Tibial nerve (tissue), 4 donors: ENCODE data around the gene MGST2. TPM values are rescaled to one million over a fixed set of nuclear protein-coding genes. Genes with fewer than 3 reads are reported as not detected.

Experiments
- DNase-seq, 2 donors: peaks; one replicate each; pipeline ENCODE4 v3.0.0-alpha.2; 2019; ENCODE audit warnings: low spot score in 2 of 2
- H3K27ac ChIP-seq, 4 donors: fragments of 200-600 bp; sonication (generic) in 3 of 4; one replicate each; pipeline ENCODE4 v1.5.1; 2017 to 2019; ENCODE audit warnings: mild to moderate bottlenecking in 1 of 4
- H3K27me3 ChIP-seq, 2 donors: fragments of 200-600 bp; sonication (generic) in 1 of 2; one replicate each; pipeline versions ENCODE4 v1.5.1 to v1.6.0; 2017 to 2019
- H3K36me3 ChIP-seq, 3 donors: fragments of 200-600 bp; sonication (generic); one replicate each; pipeline ENCODE4 v1.5.1; 2018 to 2019
- H3K4me1 ChIP-seq, 4 donors: fragments of 200-600 bp; sonication (generic) in 3 of 4; one replicate each; pipeline ENCODE4 v1.5.1; 2017 to 2019
- H3K4me3 ChIP-seq, 4 donors: fragments of 200-600 bp; sonication (generic) in 3 of 4; one replicate each; pipeline ENCODE4 v1.5.1; 2017 to 2019; ENCODE audit warnings: mild to moderate bottlenecking in 1 of 4, moderate library complexity in 1 of 4
- H3K9me3 ChIP-seq, 4 donors: fragments of 200-600 bp; sonication (generic) in 3 of 4; one replicate each; pipeline ENCODE4 v1.5.1; 2017 to 2019
- EP300 ChIP-seq, 2 donors: sonication (generic); formaldehyde crosslinking; IDR thresholded peaks; one replicate each; pipeline ENCODE4 v1.6.1; 2017; ENCODE audit warnings: antibody characterized with exemption in 2 of 2, mild to moderate bottlenecking in 1 of 2
- POLR2A ChIP-seq, 2 donors: fragments of 450-650 bp; IDR thresholded peaks; one replicate each; pipeline ENCODE4 v1.6.1; 2017; ENCODE audit warnings: antibody characterized with exemption in 2 of 2, mild to moderate bottlenecking in 2 of 2, moderate library complexity in 2 of 2
- WGBS, 2 donors: methylation state at CpG; one replicate each; pipeline ENCODE4 v1.1.5; 2018; 5-methylcytosine and 5-hydroxymethylcytosine counted together
- total RNA-seq, 4 donors: library from RNA; depleted of rRNA; stranded (reverse); fragments of >200 nt; gene quantifications; one replicate each; pipeline ENCODE4 v1.1.0, GENCODE V29; 2016
- TF ChIP-seq, protein P1 (sequence below), 5 experiments: fragments of 200-600 bp in 3 of 5; fragments of 450-650 bp in 2 of 5; sonication (generic) in 3 of 5; IDR thresholded peaks; one replicate each; pipeline ENCODE4 v1.5.1; 2016 to 2019; ENCODE audit warnings: antibody characterized with exemption in 5 of 5, mild to moderate bottlenecking in 3 of 5, moderate library complexity in 2 of 5

The MGST2 gene
- total RNA-seq, 4 donors from 2014 or later = 12.2 to 27.3 (median 26.8) TPM

- no peaks in the 10 kb centered on the region for H3K36me3 ChIP-seq
- H3K4me3 ChIP-seq = no peak overlapping the region
- 78 to 83% methylated on average over 12 of the region's 12 CpGs for WGBS, 2 donors
- no peak for TF ChIP-seq EP300 (IDR thresholded peaks at IDR 0.05)
- TF ChIP-seq, protein P1, sequence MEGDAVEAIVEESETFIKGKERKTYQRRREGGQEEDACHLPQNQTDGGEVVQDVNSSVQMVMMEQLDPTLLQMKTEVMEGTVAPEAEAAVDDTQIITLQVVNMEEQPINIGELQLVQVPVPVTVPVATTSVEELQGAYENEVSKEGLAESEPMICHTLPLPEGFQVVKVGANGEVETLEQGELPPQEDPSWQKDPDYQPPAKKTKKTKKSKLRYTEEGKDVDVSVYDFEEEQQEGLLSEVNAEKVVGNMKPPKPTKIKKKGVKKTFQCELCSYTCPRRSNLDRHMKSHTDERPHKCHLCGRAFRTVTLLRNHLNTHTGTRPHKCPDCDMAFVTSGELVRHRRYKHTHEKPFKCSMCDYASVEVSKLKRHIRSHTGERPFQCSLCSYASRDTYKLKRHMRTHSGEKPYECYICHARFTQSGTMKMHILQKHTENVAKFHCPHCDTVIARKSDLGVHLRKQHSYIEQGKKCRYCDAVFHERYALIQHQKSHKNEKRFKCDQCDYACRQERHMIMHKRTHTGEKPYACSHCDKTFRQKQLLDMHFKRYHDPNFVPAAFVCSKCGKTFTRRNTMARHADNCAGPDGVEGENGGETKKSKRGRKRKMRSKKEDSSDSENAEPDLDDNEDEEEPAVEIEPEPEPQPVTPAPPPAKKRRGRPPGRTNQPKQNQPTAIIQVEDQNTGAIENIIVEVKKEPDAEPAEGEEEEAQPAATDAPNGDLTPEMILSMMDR (IDR thresholded peaks at IDR 0.05) = no peak
- no peak for TF ChIP-seq POLR2A (IDR thresholded peaks at IDR 0.05)
- H3K4me1 ChIP-seq = peaks cover 0 to 8% (median 0%) of the 10 kb centered on the region in 4 donors
- no peak overlapping the region for H3K27ac ChIP-seq
- H3K9me3 ChIP-seq = no peaks in the 10 kb centered on the region
- no peaks in the 10 kb centered on the region for H3K27me3 ChIP-seq
- DNase-seq = no peak
Measured at GRCh38 chr4:139746431-139747171, 81.0 kb downstream of the MGST2 start.

- Histone ChIP-seq H3K27me3 (no peaks in the 10 kb centered on the region), H3K27ac (no peak overlapping the region), H3K4me1 (peaks cover 0 to 8% (median 0%) of the 10 kb centered on the region in 4 donors), H3K4me3 (no peak overlapping the region), H3K36me3 (no peaks in the 10 kb centered on the region), H3K9me3 (no peaks in the 10 kb centered on the region)
- TF ChIP-seq EP300 (IDR thresholded peaks at IDR 0.05) = no peak
- TF ChIP-seq, protein P1 (IDR thresholded peaks at IDR 0.05) = no peak
- no peak for TF ChIP-seq POLR2A (IDR thresholded peaks at IDR 0.05)
- no peak for DNase-seq
- WGBS, 2 donors = 66 to 67% methylated on average over 6 of the region's 6 CpGs
Measured at GRCh38 chr4:139749338-139749737, 83.7 kb downstream of the MGST2 start.

DNA sequence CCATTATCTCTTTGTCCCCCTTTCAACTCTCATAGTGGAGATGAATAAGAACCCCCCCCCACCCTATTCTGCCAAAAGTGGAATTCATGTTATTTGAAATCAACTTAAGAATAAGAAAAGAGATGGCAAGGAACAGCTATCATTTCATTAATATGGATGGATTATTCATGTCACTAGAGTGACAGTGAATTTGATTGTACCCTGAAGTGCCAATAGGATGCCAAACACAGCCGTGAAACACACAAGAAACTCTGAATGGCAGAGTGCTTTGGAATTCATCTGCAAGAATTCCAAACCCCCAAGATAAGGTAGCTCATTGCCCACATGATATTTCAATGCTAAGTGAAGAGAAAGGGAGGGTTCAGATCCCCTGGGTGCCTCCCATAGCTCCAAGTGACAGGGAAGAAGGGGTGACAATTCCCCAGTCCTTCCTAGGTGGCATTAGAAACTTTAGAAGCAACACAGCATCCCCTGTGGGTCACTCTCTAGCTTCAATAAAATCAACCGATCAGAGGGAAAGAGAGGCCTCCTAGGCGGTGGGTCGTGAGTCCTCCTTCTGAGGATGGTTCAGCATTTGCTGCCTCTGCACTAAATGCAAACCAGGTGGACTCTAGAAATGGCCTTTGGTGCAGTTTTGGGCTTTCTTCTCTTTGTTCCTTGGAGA is 84.3 kb downstream of the MGST2 start:
- WGBS, 2 donors = 79 to 87% methylated on average over 4 of the region's 4 CpGs
- Histone ChIP-seq H3K9me3 (no peaks in the 10 kb centered on the region), H3K36me3 (no peaks in the 10 kb centered on the region), H3K4me3 (no peak overlapping the region), H3K27ac (no peak overlapping the region), H3K4me1 (peaks cover 0 to 8% (median 0%) of the 10 kb centered on the region in 4 donors), H3K27me3 (no peaks in the 10 kb centered on the region)
- no peak for DNase-seq
- TF ChIP-seq POLR2A (IDR thresholded peaks at IDR 0.05) (no peak), EP300 (IDR thresholded peaks at IDR 0.05) (no peak)
- TF ChIP-seq, protein P1 (IDR thresholded peaks at IDR 0.05) = no peak

- WGBS, 2 donors = 89 to 90% methylated on average over 3 of the region's 3 CpGs
- TF ChIP-seq EP300 (IDR thresholded peaks at IDR 0.05) (no peak), POLR2A (IDR thresholded peaks at IDR 0.05) (no peak)
- TF ChIP-seq, protein P1 (IDR thresholded peaks at IDR 0.05) = no peak
- Histone ChIP-seq H3K9me3 (no peaks in the 10 kb centered on the region), H3K4me3 (no peak overlapping the region), H3K27me3 (no peaks in the 10 kb centered on the region), H3K36me3 (no peaks in the 10 kb centered on the region), H3K27ac (no peak overlapping the region), H3K4me1 (peaks cover 0 to 8% (median 0%) of the 10 kb centered on the region in 4 donors)
- no peak for DNase-seq
Measured at GRCh38 chr4:139753686-139754085, 88.1 kb downstream of the MGST2 start.

Other genes starting within 250 kb of the MGST2 start
- gene RAB33B, start 211.7 kb upstream of the MGST2 start, total RNA-seq = 10 to 100 TPM; 13.2 to 18.6 (median 15.0) TPM
- 10 to 100 TPM; 49.2 to 81.4 (median 65.7) TPM for gene SETD7, start 109.6 kb upstream of the MGST2 start, total RNA-seq